Activated naive CD8-positive, alpha-beta T cell treated with anti-CD3 and anti-CD28 coated beads, Interleukin-2, amount 50 U/mL, for 16 hours (primary cell): ENCODE results near the gene TREH.
"Not testable (repeated sequence)": the region's sequence is repeated elsewhere in the genome, so short reads cannot be mapped to it uniquely, and the experiment has no call there.

ENCODE experiments used
- DNase-seq: peaks from one replicate; pipeline ENCODE4 v3.0.0-alpha.2; 2020; ENCODE audit warnings: low read depth, low spot score

The TREH gene

GRCh38 chr11:118679483-118679882 lies at the start of gene TREH:
Gene TREH (minus strand): TSS chr11:118679650. CDS start chr11:118679627, 23 bp downstream.
- no peak for DNase-seq

- DNase-seq = not testable (repeated sequence)
Measured at GRCh38 chr11:118728112-118728511, 48.7 kb upstream of the TREH start.

- not testable (repeated sequence) for DNase-seq
Measured at GRCh38 chr11:118727721-118728066, 48.2 kb upstream of the TREH start.

GRCh38 chr11:118727001-118727720 lies 47.7 kb upstream of the TREH start:
- DNase-seq = not testable (repeated sequence)

GRCh38 chr11:118721478-118722015 lies 42.1 kb upstream of the TREH start:
- DNase-seq = not testable (repeated sequence)

- not testable (repeated sequence) for DNase-seq
Measured at GRCh38 chr11:118720740-118721139, 41.3 kb upstream of the TREH start.

GRCh38 chr11:118720078-118720477 lies 40.6 kb upstream of the TREH start:
- not testable (repeated sequence) for DNase-seq

GRCh38 chr11:118718562-118718961 lies 39.1 kb upstream of the TREH start:
- DNase-seq = not testable (repeated sequence)

GRCh38 chr11:118717733-118718132 lies 38.3 kb upstream of the TREH start:
- not testable (repeated sequence) for DNase-seq

GRCh38 chr11:118717221-118717620 lies 37.8 kb upstream of the TREH start:
- DNase-seq = not testable (repeated sequence)

GRCh38 chr11:118715837-118716260 lies 36.4 kb upstream of the TREH start:
- no peak for DNase-seq

GRCh38 chr11:118715245-118715831 lies 35.9 kb upstream of the TREH start:
- DNase-seq = no peak

GRCh38 chr11:118714816-118715215 lies 35.4 kb upstream of the TREH start:
- no peak for DNase-seq

- DNase-seq = not testable (repeated sequence)
Measured at GRCh38 chr11:118714416-118714815, 35.0 kb upstream of the TREH start.

GRCh38 chr11:118708296-118708695 lies 28.8 kb upstream of the TREH start:
- DNase-seq = no peak

GRCh38 chr11:118706546-118706825 lies 27.0 kb upstream of the TREH start:
- no peak for DNase-seq

GRCh38 chr11:118705791-118706545 lies 26.5 kb upstream of the TREH start:
- no peak for DNase-seq

- DNase-seq = no peak
Measured at GRCh38 chr11:118705111-118705741, 25.8 kb upstream of the TREH start.

- DNase-seq = no peak
Measured at GRCh38 chr11:118703563-118704106, 24.2 kb upstream of the TREH start.

- DNase-seq = no peak
Measured at GRCh38 chr11:118699506-118700220, 20.2 kb upstream of the TREH start.

- no peak for DNase-seq
Measured at GRCh38 chr11:118697346-118697745, 17.9 kb upstream of the TREH start.
